ENCODE measurements around the gene RABEP2.
"Not testable (repeated sequence)": the region's sequence is repeated elsewhere in the genome, so short reads cannot be mapped to it uniquely, and the experiment has no call there.

The RABEP2 gene

DNA sequence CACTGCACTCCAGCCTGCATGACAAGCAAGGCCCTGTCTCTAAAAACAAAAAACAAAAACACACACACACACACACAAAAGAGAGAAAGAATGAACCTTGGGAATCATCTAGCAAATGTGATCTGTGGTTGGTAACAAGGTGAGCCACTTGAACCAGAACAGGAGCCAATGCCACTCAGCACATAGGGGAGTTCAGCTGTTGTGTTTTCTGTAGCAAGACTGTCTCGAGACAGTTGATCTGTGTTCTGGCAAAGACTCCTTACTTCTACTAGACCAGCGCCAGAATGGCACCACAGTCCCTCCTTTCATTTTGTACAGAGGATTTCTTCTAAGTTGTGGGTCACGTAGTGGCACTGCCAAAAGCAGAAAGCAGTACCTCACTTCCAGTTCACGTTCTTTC, 26.1 kb downstream of the RABEP2 start:
- TF ChIP-seq, protein P1, sequence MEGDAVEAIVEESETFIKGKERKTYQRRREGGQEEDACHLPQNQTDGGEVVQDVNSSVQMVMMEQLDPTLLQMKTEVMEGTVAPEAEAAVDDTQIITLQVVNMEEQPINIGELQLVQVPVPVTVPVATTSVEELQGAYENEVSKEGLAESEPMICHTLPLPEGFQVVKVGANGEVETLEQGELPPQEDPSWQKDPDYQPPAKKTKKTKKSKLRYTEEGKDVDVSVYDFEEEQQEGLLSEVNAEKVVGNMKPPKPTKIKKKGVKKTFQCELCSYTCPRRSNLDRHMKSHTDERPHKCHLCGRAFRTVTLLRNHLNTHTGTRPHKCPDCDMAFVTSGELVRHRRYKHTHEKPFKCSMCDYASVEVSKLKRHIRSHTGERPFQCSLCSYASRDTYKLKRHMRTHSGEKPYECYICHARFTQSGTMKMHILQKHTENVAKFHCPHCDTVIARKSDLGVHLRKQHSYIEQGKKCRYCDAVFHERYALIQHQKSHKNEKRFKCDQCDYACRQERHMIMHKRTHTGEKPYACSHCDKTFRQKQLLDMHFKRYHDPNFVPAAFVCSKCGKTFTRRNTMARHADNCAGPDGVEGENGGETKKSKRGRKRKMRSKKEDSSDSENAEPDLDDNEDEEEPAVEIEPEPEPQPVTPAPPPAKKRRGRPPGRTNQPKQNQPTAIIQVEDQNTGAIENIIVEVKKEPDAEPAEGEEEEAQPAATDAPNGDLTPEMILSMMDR (IDR thresholded peaks at IDR 0.05; ENCODE audit: insufficient read depth, low read depth, low read length, missing control alignments) = no peak
- no peak overlapping the region for H3K4me3 ChIP-seq (ENCODE audit: low read length)
- DNase-seq (ENCODE audit: low read depth) = no peak

DNA sequence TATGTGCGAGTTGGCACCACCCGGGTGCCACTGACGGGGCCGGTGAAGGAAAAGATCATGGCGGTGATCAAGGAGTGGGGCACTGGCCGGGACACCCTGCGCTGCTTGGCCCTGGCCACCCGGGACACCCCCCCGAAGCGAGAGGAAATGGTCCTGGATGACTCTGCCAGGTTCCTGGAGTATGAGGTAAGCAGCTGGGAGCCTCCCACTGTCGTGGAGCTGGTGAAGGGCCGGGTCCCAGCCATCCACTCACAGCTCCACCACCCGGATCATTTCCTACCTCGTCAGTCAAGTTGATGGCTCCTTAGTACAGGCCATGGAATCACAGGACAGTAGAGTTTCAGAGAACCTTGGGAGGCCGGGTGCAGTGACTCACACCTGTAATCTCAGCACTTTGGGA, 26.8 kb downstream of the RABEP2 start:
- H3K4me3 ChIP-seq (ENCODE audit: low read length) = no peak overlapping the region
- DNase-seq (ENCODE audit: low read depth) = no peak
- TF ChIP-seq, protein P1 (IDR thresholded peaks at IDR 0.05; ENCODE audit: insufficient read depth, low read depth, low read length, missing control alignments) = no peak

DNA sequence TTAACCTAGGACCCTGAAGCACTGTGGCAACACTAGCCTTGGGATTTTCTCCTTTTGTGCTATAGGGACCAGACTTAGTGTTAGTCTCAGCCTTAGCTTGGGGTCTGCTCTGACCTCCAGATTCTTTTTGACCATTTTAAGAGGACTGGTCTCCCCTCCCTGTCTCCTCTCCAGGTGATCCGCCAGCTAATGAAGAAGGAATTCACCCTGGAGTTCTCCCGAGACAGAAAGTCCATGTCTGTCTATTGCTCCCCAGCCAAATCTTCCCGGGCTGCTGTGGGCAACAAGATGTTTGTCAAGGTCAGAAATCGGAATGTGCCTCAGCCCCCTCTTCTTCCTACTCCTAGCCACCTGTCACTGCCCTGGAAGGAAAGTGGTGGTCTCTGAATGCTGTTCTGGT, 27.2 kb downstream of the RABEP2 start:
- no peak overlapping the region for H3K4me3 ChIP-seq (ENCODE audit: low read length)
- DNase-seq (ENCODE audit: low read depth) = no peak
- TF ChIP-seq, protein P1 (IDR thresholded peaks at IDR 0.05; ENCODE audit: insufficient read depth, low read depth, low read length, missing control alignments) = no peak

DNA sequence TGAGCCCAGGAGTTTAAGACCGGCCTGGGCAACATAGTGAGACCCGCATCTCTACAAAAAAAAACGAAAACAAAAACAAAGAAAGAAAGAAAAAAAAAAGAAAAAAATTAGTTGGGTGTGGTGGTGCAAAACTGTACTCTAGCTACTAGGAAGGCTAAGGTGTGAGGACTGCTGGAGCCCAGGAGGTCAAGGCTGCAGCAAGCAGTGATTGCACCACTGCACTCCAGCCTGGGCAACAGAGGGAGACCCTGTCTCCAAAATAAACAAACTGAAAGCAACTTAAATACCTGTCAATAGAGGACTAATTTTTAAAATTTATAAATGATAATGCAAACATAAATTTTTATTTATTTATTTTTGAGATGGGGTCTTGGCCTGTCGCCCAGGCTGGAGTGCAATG, 29.4 kb downstream of the RABEP2 start:
- no peak overlapping the region for H3K4me3 ChIP-seq (ENCODE audit: low read length)
- DNase-seq (ENCODE audit: low read depth) = no peak
- TF ChIP-seq, protein P1 (IDR thresholded peaks at IDR 0.05; ENCODE audit: insufficient read depth, low read depth, low read length, missing control alignments) = no peak

DNA sequence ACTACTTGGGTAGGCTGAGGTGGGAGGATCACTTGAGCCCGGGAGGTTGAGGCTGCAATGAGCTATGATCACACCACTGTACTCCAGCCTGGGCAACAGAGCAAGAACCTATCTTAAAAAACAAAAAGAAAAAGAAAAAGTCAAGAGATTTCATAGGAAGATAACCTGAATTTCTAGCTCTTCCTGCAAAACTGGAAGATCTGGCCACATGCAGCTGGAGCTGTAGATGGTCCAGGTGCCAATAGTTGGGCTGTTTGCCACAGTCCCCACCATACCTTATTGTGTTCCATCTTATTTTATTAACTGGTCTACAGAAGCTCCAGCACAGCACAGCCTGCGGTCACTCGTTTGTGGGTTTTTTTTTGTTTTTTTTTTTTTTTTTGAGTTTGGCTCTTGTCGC, 31.7 kb downstream of the RABEP2 start:
- TF ChIP-seq, protein P1 (IDR thresholded peaks at IDR 0.05; ENCODE audit: insufficient read depth, low read depth, low read length, missing control alignments) = no peak
- no peak overlapping the region for H3K4me3 ChIP-seq (ENCODE audit: low read length)
- peak; percentile 35 for DNase-seq (ENCODE audit: low read depth)

DNA sequence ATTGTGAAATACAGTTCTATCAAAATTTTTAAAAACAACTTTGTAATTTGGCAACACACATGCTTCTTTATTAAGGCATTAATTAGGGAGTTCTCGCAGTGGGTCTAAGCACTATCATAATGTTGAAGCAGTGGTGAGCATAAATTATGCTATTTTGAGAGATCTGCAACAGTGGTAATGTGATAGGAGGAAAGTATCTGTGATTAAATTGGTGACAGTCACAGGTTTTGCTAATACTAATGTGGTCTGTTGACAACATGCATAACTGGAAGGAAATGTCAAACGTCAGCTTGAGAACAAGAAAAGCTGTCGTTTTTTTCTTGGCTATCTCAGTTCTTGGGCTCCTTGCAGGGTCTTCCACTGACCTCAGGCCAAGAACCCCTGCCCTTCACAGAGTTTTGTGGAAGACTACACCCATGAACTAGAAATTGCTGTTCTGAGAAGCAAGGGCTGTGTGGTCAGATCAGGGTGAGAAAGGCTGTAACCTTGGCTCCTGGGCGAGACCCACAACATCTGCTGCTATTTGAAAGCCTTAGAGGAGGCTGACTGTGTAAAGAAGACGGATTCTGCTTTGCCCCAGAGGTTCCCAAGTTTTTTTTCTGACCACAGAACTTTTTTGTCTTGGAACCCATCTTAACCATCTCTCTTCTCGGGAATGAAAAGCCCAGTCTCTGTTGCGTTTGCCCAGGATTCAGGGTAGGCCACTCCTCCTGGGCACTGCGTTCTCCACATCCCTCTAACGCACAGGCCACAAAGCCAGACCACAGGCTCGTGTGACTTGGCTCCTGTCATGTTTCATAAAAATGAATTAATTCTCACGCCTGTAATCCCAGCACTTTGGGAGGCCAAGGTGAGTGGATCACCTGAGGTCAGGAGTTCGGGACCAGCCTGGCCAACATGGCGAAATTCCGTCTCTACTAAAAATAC, 32.8 kb downstream of the RABEP2 start:
- TF ChIP-seq, protein P1 (IDR thresholded peaks at IDR 0.05; ENCODE audit: insufficient read depth, low read depth, low read length, missing control alignments) = no peak
- DNase-seq (ENCODE audit: low read depth) = no peak
- no peak overlapping the region for H3K4me3 ChIP-seq (ENCODE audit: low read length)

DNA sequence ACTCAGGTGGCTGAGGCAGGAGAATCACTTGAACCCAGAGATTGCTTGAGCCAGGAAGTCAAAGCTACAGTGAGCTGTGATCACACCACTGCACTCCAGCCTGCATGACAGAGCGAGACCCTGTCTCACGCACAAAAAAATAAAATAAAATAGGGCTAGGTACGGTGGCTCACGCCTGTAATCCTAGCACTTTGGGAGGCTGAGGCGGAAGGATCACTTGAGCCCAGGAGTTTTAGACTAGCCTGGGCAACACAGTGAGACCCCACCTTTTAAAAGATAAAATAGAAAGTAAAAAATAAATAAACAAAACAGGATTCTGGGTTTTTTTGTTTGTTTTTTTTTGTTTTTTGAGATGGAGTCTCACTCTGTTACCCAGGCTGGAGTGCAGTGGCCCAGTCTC, 34.7 kb downstream of the RABEP2 start:
- H3K4me3 ChIP-seq (ENCODE audit: low read length); DNase-seq (ENCODE audit: low read depth): not testable (repeated sequence)

All from epithelial cell of esophagus (primary cell).